H1 (cell line): Measurements from ENCODE around the gene HES5. TPM values are rescaled to one million over a fixed set of nuclear protein-coding genes. Genes with fewer than 3 reads are reported as not detected.
"Not testable (repeated sequence)": the region's sequence is repeated elsewhere in the genome, so short reads cannot be mapped to it uniquely, and the experiment has no call there.

Experiments used
- CTCF ChIA-PET: fragments of 300-600 bp; sonication (Branson Sonifier 250); formaldehyde crosslinking; loops from one replicate; lab custom pipeline; 2021; ENCODE audit not compliant: partially characterized antibody; lab: Charles Lee
- POLR2A ChIA-PET: fragments of 300-600 bp; sonication (Branson Sonifier 250); formaldehyde crosslinking; loops from one replicate; lab custom pipeline; 2021; ENCODE audit warnings: inconsistent platforms; ENCODE audit not compliant: partially characterized antibody; lab: Charles Lee
- DNase-seq, 2 experiments: peaks; one replicate each; pipeline versions ENCODE4 v3.0.0 to v3.0.0-alpha.2; 2010 to 2022; ENCODE audit warnings: low spot score in 2 of 2, low read depth in 1 of 2, mixed read lengths in 1 of 2
- FAIRE-seq: peaks from 2 replicates; lab custom pipeline; 2011; peaks lifted over from hg19 to GRCh38; lab: Jason Lieb, UNC
- H2AFZ ChIP-seq: 2 replicates; pipeline ENCODE4 v1.8.1; 2012; ENCODE audit warnings: low read length, inconsistent platforms
- H2AK5ac ChIP-seq: 2 replicates; pipeline ENCODE4 v1.6.1; 2013; ENCODE audit warnings: low read depth, low read length
- H2BK120ac ChIP-seq: replicated peaks from 2 replicates; pipeline ENCODE3; 2013; ENCODE audit warnings: low read depth, low read length, inconsistent platforms
- H2BK12ac ChIP-seq: 2 replicates; pipeline ENCODE4 v1.6.1; 2013; ENCODE audit warnings: low read depth, low read length
- H2BK15ac ChIP-seq: 2 replicates; pipeline ENCODE4 v1.6.1; 2013; ENCODE audit warnings: low read length
- H2BK20ac ChIP-seq: 2 replicates; pipeline ENCODE4 v1.6.1; 2013; ENCODE audit warnings: low read length
- H2BK5ac ChIP-seq: 2 replicates; pipeline ENCODE4 v1.6.1; 2013; ENCODE audit warnings: low read depth, low read length
- H3K14ac ChIP-seq: 2 replicates; pipeline ENCODE4 v1.6.1; 2013; ENCODE audit warnings: inconsistent platforms; ENCODE audit not compliant: insufficient read length
- H3K18ac ChIP-seq: 2 replicates; pipeline ENCODE4 v1.6.1; 2013; ENCODE audit warnings: low read length; ENCODE audit errors: extremely low read depth
- H3K23ac ChIP-seq: 2 replicates; pipeline ENCODE4 v1.6.1; 2013; ENCODE audit warnings: inconsistent platforms; ENCODE audit not compliant: insufficient read length
- H3K23me2 ChIP-seq: 2 replicates; pipeline ENCODE4 v1.6.1; 2013; ENCODE audit warnings: low read depth, low read length
- H3K27ac ChIP-seq: 2 replicates; pipeline ENCODE4 v1.6.1; 2011; ENCODE audit warnings: low read depth, low read length, inconsistent platforms
- H3K27me3 ChIP-seq, 4 experiments: replicated peaks in 1 of 4; 1 replicate in 1 of 4; 2 replicates in 3 of 4; pipeline versions ENCODE4 v1.6.1 to v1.8.1; 2011 to 2013; ENCODE audit warnings: low read length in 3 of 4, mild to moderate bottlenecking in 3 of 4, inconsistent platforms in 2 of 4, mixed read lengths in 2 of 4, moderate library complexity in 1 of 4; ENCODE audit not compliant: control insufficient read depth in 3 of 4, insufficient read depth in 3 of 4; ENCODE audit errors: extremely low read depth in 1 of 4
- H3K36me3 ChIP-seq, 4 experiments: 2 replicates each; pipeline versions ENCODE4 v1.6.1 to v1.8.1; 2011 to 2013; ENCODE audit warnings: mild to moderate bottlenecking in 4 of 4, low read length in 3 of 4, moderate library complexity in 2 of 4, control low read depth in 1 of 4, inconsistent platforms in 1 of 4; ENCODE audit not compliant: insufficient read depth in 4 of 4, control insufficient read depth in 2 of 4
- H3K4ac ChIP-seq: replicated peaks from 2 replicates; pipeline ENCODE3; 2013; ENCODE audit warnings: low read length, low read depth, mixed read lengths, inconsistent platforms; ENCODE audit not compliant: insufficient read length
- H3K4me1 ChIP-seq, 4 experiments: replicated peaks in 1 of 4; 1 replicate in 1 of 4; 2 replicates in 3 of 4; pipeline versions ENCODE4 v1.6.1 to v1.8.1; 2011 to 2013; ENCODE audit warnings: low read length in 3 of 4, inconsistent platforms in 2 of 4, mixed read lengths in 1 of 4; ENCODE audit not compliant: insufficient read depth in 4 of 4, control insufficient read depth in 3 of 4
- H3K4me2 ChIP-seq, 2 experiments: 2 replicates each; pipeline versions ENCODE4 v1.6.1 to v1.8.1; 2011 to 2013; ENCODE audit warnings: low read depth in 2 of 2, low read length in 2 of 2, control low read depth in 1 of 2, inconsistent platforms in 1 of 2, mild to moderate bottlenecking in 1 of 2; ENCODE audit not compliant: insufficient read depth in 1 of 2
- H3K4me3 ChIP-seq, 4 experiments: fragments of 200-600, 300-600 bp in 1 of 4; sonication (generic), shearing (Covaris generic), sonication (Bioruptor Twin) in 1 of 4; 2 replicates each; pipeline versions ENCODE4 v1.5.1 to v1.8.1; 2011 to 2016; ENCODE audit warnings: low read length in 4 of 4, low read depth in 3 of 4, control low read depth in 2 of 4, inconsistent platforms in 2 of 4, mild to moderate bottlenecking in 2 of 4, mixed read lengths in 1 of 4, moderate library complexity in 1 of 4; ENCODE audit not compliant: insufficient read depth in 2 of 4; ENCODE audit errors: extremely low read depth in 1 of 4
- H3K56ac ChIP-seq: replicated peaks from 2 replicates; pipeline ENCODE3; 2013; ENCODE audit warnings: low read depth, mild to moderate bottlenecking, mixed read lengths, low read length, inconsistent platforms; ENCODE audit not compliant: insufficient read length
- H3K79me1 ChIP-seq: 2 replicates; pipeline ENCODE4 v1.6.1; 2013; ENCODE audit warnings: low read depth, low read length, control low read depth
- H3K79me2 ChIP-seq, 2 experiments: 2 replicates each; pipeline versions ENCODE4 v1.6.1 to v1.8.1; 2012 to 2013; ENCODE audit warnings: low read length in 2 of 2, mild to moderate bottlenecking in 2 of 2, inconsistent platforms in 1 of 2; ENCODE audit not compliant: insufficient read depth in 2 of 2, control insufficient read depth in 1 of 2
- H3K9ac ChIP-seq, 4 experiments: replicated peaks in 1 of 4; 1 replicate in 1 of 4; 2 replicates in 3 of 4; pipeline versions ENCODE4 v1.6.1 to v1.8.1; 2011 to 2013; ENCODE audit warnings: low read depth in 3 of 4, low read length in 3 of 4, control low read depth in 2 of 4, mild to moderate bottlenecking in 2 of 4, moderate library complexity in 2 of 4, inconsistent platforms in 1 of 4; ENCODE audit errors: extremely low read depth in 1 of 4
- H3K9me3 ChIP-seq, 2 experiments: 2 replicates each; pipeline versions ENCODE4 v1.6.1 to v1.8.1; 2012 to 2013; ENCODE audit warnings: mild to moderate bottlenecking in 2 of 2, moderate library complexity in 2 of 2, control low read depth in 1 of 2, inconsistent platforms in 1 of 2, low read depth in 1 of 2, low read length in 1 of 2, mixed read lengths in 1 of 2; ENCODE audit not compliant: insufficient read depth in 2 of 2
- H4K20me1 ChIP-seq, 2 experiments: replicated peaks in 1 of 2; 2 replicates each; pipeline versions ENCODE3 to v1.8.1; 2011 to 2013; ENCODE audit warnings: inconsistent platforms in 2 of 2, low read length in 2 of 2, mild to moderate bottlenecking in 1 of 2; ENCODE audit not compliant: insufficient read depth in 2 of 2, control insufficient read depth in 1 of 2
- H4K5ac ChIP-seq: 2 replicates; pipeline ENCODE4 v1.6.1; 2013; ENCODE audit warnings: low read length, low read depth, mixed read lengths, inconsistent platforms; ENCODE audit not compliant: insufficient read length
- H4K8ac ChIP-seq: 2 replicates; pipeline ENCODE4 v1.8.0; 2013; ENCODE audit warnings: mild to moderate bottlenecking, moderate library complexity, low read length, inconsistent platforms; ENCODE audit not compliant: insufficient read depth; ENCODE audit errors: extremely low read depth
- H4K91ac ChIP-seq: replicated peaks from 2 replicates; pipeline ENCODE3; 2013; ENCODE audit warnings: low read length, mixed read lengths, inconsistent platforms; ENCODE audit not compliant: insufficient read length
- TCF12 ChIP-seq: IDR thresholded peaks from 2 replicates; pipeline ENCODE4 v1.6.1; 2011; ENCODE audit warnings: low read depth, mild to moderate bottlenecking, low read length
- YY1 ChIP-seq: IDR thresholded peaks from 2 replicates; pipeline ENCODE4 v1.6.1; 2011; ENCODE audit warnings: low read depth, mild to moderate bottlenecking, low read length
- WGBS, 2 experiments: shearing (Covaris generic) in 1 of 2; methylation state at CpG; one replicate each; pipeline versions ENCODE4 v1.1.6 to v1.1.7; 2013 to 2015; ENCODE audit warnings: low lambda C conversion rate in 2 of 2, mixed read lengths in 2 of 2, inconsistent platforms in 1 of 2, low coverage in 1 of 2, missing lambda C conversion rate in 1 of 2; ENCODE audit not compliant: insufficient replicate concordance in 2 of 2, insufficient coverage in 1 of 2, insufficient read length in 1 of 2; ENCODE audit errors: extremely low coverage in 1 of 2, missing lambda C conversion rate in 1 of 2; 5-methylcytosine and 5-hydroxymethylcytosine counted together
- polyA plus RNA-seq, 7 experiments: library from polyadenylated mRNA; depleted of rRNA in 3 of 7; stranded (reverse) in 5 of 7; unstranded in 2 of 7; fragments of >200 nt in 5 of 7; fragments of 200-250 nt in 2 of 7; gene quantifications; 1 replicate in 5 of 7; 2 replicates in 1 of 7; 4 replicates in 1 of 7; pipeline versions ENCODE4 v1.2.1 to v1.2.3, GENCODE V29; 2011 to 2013; ENCODE audit warnings: missing spikeins in 2 of 7, mixed read lengths in 2 of 7
- total RNA-seq: library from RNA; stranded (reverse); fragmentation: NEBNext Ultra II Directional; extraction: Animal tissue kit (Norgen Biotek cat#: 25700); gene quantifications from 2 replicates; pipeline ENCODE4 v1.2.1, GENCODE V29; 2021

HES5 gene
- total and polyA plus RNA-seq, 2 of the 8 experiments (the other 6 are each of a cell fraction or from before 2014, with no cell fraction given) = 0.22 TPM; not detected in 1

GRCh38 chr1:2553871-2554620 lies 24.0 kb upstream of the HES5 start (continued):
- TF ChIP-seq YY1 (no peak), TCF12 (no peak)

GRCh38 chr1:2553076-2553475 lies 23.0 kb upstream of the HES5 start:
- H3K79me1 ChIP-seq, H3K4me3 ChIP-seq, H2AK5ac ChIP-seq, H3K4ac ChIP-seq, H2BK5ac ChIP-seq, POLR2A ChIA-PET, H3K9ac ChIP-seq, H2BK120ac ChIP-seq, H3K27me3 ChIP-seq, H4K5ac ChIP-seq, H2AFZ ChIP-seq, H2BK15ac ChIP-seq, CTCF ChIA-PET, FAIRE-seq, H3K9me3 ChIP-seq, H3K18ac ChIP-seq, H3K56ac ChIP-seq, H4K8ac ChIP-seq, H3K4me2 ChIP-seq, H3K23me2 ChIP-seq, H2BK12ac ChIP-seq, H3K27ac ChIP-seq, H3K36me3 ChIP-seq, H3K14ac ChIP-seq, DNase-seq, H2BK20ac ChIP-seq, H4K20me1 ChIP-seq, H3K23ac ChIP-seq, H3K4me1 ChIP-seq, H3K79me2 ChIP-seq, H4K91ac ChIP-seq: not testable (repeated sequence)
- WGBS, 2 experiments = 77% methylated on average over 3 of the region's 9 CpGs; no CpG with 5 or more reads in 1 of the 2 experiments
